Measurements from ENCODE around the gene BIVM. TPM values are rescaled to one million over a fixed set of nuclear protein-coding genes. Genes with fewer than 3 reads are reported as not detected.

BIVM gene
- total and polyA plus RNA-seq, 2 of the 4 experiments (the other 2 are of a cell fraction) = 7.2 to 12.2 TPM

DNA sequence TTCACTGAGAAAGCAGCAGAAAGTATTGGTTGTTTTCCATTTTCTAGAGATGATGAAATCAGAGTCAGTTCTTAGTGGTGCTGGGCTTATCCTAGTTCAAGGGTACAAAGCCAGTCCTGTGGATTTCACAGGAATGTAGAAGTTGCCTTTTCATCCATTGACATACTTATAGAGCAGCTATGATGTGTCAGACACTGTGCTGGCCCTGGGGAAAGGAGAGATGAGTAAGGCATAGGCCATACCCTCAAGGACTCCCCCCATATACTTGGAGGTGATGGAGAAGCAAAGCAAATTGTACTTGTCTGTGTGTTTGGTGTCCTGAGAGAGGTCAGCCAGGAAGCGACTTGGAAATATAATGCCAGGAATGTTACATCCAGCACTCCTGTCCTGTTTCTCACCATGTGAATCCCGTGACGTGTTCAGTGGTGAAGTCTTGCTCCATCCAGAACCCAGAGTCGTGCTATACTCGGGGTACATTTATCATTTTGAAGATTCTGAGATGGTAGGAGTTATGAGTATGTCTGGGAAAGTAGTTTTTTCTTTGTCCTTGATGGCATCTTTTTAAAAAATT, 69.5 kb downstream of the BIVM start:
- Histone ChIP-seq H3K4me2 (ENCODE audit: low read depth, low read length) (no peak overlapping the region), H3K14ac (replicated peaks; ENCODE audit: low read depth, low read length) (no peak overlapping the region), H3K27me3 (ENCODE audit: control insufficient read depth, insufficient read depth, low read length) (no peaks in the 10 kb centered on the region), H2AK5ac (ENCODE audit: low read depth, low read length) (no peak overlapping the region), H3K9me1 (ENCODE audit: insufficient read depth, low read length) (no peaks in the 10 kb centered on the region; the same call in 1 of the 2 replicates), H3K56ac (ENCODE audit: extremely low read depth, insufficient read depth, low read length) (no peak overlapping the region), H4K8ac (ENCODE audit: low read depth in 2 of 2, low read length in 2 of 2) (no peak overlapping the region), H4K5ac (ENCODE audit: low read depth, low read length) (no peak overlapping the region), H3K4me3 (ENCODE audit: insufficient read depth, low read depth, low read length) (no peak overlapping the region), H3K18ac (ENCODE audit: low read depth, low read length) (no peak overlapping the region), H3K4ac (ENCODE audit: low read depth, low read length) (no peak overlapping the region), H4K91ac (ENCODE audit: insufficient read depth, low read depth, low read length) (no peak overlapping the region), H3K23ac (ENCODE audit: low read depth, low read length) (no peak overlapping the region), H3K79me1 (ENCODE audit: low read depth in 1 of 2, low read length in 2 of 2) (peaks cover 11 to 12% of the 10 kb centered on the region in 2 experiments; a peak in 2 of 4 replicates), H3K9me3 (ENCODE audit: control insufficient read depth, insufficient read depth, low read length) (no peaks in the 10 kb centered on the region; the same call in 1 of the 2 replicates), H3K9ac (ENCODE audit: low read depth, low read length) (no peak overlapping the region), H3K27ac (ENCODE audit: insufficient read depth, low read length) (no peak overlapping the region), H2AK9ac (replicated peaks; ENCODE audit: low read depth, low read length, poor library complexity) (no peak overlapping the region), H2AFZ (replicated peaks; ENCODE audit: low read length, poor library complexity) (no peak overlapping the region), H3K36me3 (ENCODE audit: control insufficient read depth, insufficient read depth, low read length) (peaks cover 39% of the 10 kb centered on the region), H2BK15ac (ENCODE audit: low read depth, low read length) (no peak overlapping the region), H4K20me1 (ENCODE audit: insufficient read depth, low read length) (peaks cover 14% of the 10 kb centered on the region; the same call in 1 of the 2 replicates), H2BK5ac (ENCODE audit: low read depth, low read length, poor library complexity, severe bottlenecking) (no peak overlapping the region), H2BK120ac (ENCODE audit: low read depth, low read length) (no peak overlapping the region), H2BK20ac (ENCODE audit: low read depth, low read length) (no peak overlapping the region), H3K4me1 (ENCODE audit: control insufficient read depth, insufficient read depth, low read length) (peaks cover 4% of the 10 kb centered on the region)
- ATAC-seq (ENCODE audit: low read depth) (no peak), DNase-seq (peak; percentile 35)
- WGBS, 2 experiments (ENCODE audit: extremely low coverage in 2 of 2, insufficient read length in 1 of 2) = no CpG with 5 or more reads among the region's 5 CpGs
- in situ Hi-C loops (cut with MboI; ENCODE audit: low sequenced_read_pairs) (no loop called here), intact Hi-C loops (cut with micrococcal nuclease) (no loop called here), dilution Hi-C loops (cut with HindIII; ENCODE audit: low sequenced_read_pairs, unreplicated experiment) (no loop called here)
- BruUV-seq (replicated peaks) = no TSS peak
- no peak for TF ChIP-seq BHLHE40 (IDR thresholded peaks at IDR 0.05; ENCODE audit: low read depth, low read length)
- TF ChIP-seq USF2 (IDR thresholded peaks at IDR 0.05; ENCODE audit: low read depth, low read length) = no peak
- TF ChIP-seq RCOR1 (IDR thresholded peaks at IDR 0.05; ENCODE audit: insufficient replicate concordance, low read length) = no peak
- TF ChIP-seq ELK1 (IDR thresholded peaks at IDR 0.05; ENCODE audit: borderline replicate concordance, low read depth, low read length) = no peak
- no peak for TF ChIP-seq RAD21 (IDR thresholded peaks at IDR 0.05; ENCODE audit: low read length)
- TF ChIP-seq MAFK (IDR thresholded peaks at IDR 0.05; ENCODE audit: low read depth, low read length) = no peak
- ChIA-PET POLR2A (ENCODE audit: unreplicated experiment) (no interaction called here), CTCF (no interaction called here)
